HepG2 (cell line): ENCODE measurements around the gene SHISA9.

Source experiments
- ARID3A ChIP-seq: IDR thresholded peaks from 2 replicates; pipeline ENCODE4 v1.6.1; 2012; ENCODE audit warnings: low read depth, low read length, improper control_type of control experiment
- DMAP1 ChIP-seq: IDR thresholded peaks from 2 replicates; pipeline ENCODE4 v1.6.1; 2016
- NFRKB ChIP-seq: fragments of 450-650 bp; IDR thresholded peaks from 2 replicates; pipeline ENCODE4 v1.6.1; 2017
- POLR2A ChIP-seq, 2 experiments: IDR thresholded peaks; 2 replicates each; pipeline ENCODE4 v1.6.1; 2011; ENCODE audit warnings: low read depth in 2 of 2, low read length in 2 of 2, mild to moderate bottlenecking in 1 of 2, moderate library complexity in 1 of 2; ENCODE audit not compliant: insufficient read depth in 1 of 2
- SIX1 ChIP-seq: sonication (generic); formaldehyde crosslinking; IDR thresholded peaks from 2 replicates; pipeline ENCODE4 v1.4.0; 2020; ENCODE audit warnings: missing genetic modification reagents, borderline replicate concordance
- SP1 ChIP-seq, 2 experiments: fragments of 450-650 bp in 1 of 2; sonication (generic) in 1 of 2; formaldehyde crosslinking in 1 of 2; IDR thresholded peaks; 2 replicates each; pipeline versions ENCODE4 v1.4.0 to v1.6.1; 2016 to 2020; ENCODE audit warnings: missing genetic modification reagents in 1 of 2
- TAF1 ChIP-seq: sonication (generic); formaldehyde crosslinking; IDR thresholded peaks from 2 replicates; pipeline ENCODE4 v1.4.0; 2020; ENCODE audit warnings: missing genetic modification reagents
- ZSCAN31 ChIP-seq: sonication (generic); formaldehyde crosslinking; IDR thresholded peaks from 2 replicates; pipeline ENCODE4 v1.5.0; 2020; ENCODE audit warnings: low read depth, mild to moderate bottlenecking, missing genetic modification reagents
- TF ChIP-seq, protein P1 (sequence below): sonication (generic); formaldehyde crosslinking; IDR thresholded peaks from 2 replicates; pipeline ENCODE4 v1.5.0; 2020; ENCODE audit warnings: mild to moderate bottlenecking, missing genetic modification reagents, moderate library complexity

- TF ChIP-seq ARID3A (no peak), POLR2A (IDR thresholded peaks at IDR 0.05; ENCODE audit: insufficient read depth in 1 of 2, low read depth in 2 of 2, low read length in 2 of 2) (no peak), ZSCAN31 (CRISPR knock-in tag) (no peak), DMAP1 (CRISPR knock-in tag) (no peak), SP1 (IDR thresholded peaks at IDR 0.05) (no peak), SP1 (CRISPR knock-in tag; IDR thresholded peaks at IDR 0.05) (no peak), SIX1 (no peak), NFRKB (no peak), TAF1 (CRISPR knock-in tag) (no peak)
- TF ChIP-seq, protein P1, sequence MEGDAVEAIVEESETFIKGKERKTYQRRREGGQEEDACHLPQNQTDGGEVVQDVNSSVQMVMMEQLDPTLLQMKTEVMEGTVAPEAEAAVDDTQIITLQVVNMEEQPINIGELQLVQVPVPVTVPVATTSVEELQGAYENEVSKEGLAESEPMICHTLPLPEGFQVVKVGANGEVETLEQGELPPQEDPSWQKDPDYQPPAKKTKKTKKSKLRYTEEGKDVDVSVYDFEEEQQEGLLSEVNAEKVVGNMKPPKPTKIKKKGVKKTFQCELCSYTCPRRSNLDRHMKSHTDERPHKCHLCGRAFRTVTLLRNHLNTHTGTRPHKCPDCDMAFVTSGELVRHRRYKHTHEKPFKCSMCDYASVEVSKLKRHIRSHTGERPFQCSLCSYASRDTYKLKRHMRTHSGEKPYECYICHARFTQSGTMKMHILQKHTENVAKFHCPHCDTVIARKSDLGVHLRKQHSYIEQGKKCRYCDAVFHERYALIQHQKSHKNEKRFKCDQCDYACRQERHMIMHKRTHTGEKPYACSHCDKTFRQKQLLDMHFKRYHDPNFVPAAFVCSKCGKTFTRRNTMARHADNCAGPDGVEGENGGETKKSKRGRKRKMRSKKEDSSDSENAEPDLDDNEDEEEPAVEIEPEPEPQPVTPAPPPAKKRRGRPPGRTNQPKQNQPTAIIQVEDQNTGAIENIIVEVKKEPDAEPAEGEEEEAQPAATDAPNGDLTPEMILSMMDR (CRISPR knock-in tag) = no peak
Observed at GRCh38 chr16:12903407-12904328, 2.3 kb downstream of the SHISA9 start.
